HG03575 (cell line): ENCODE results near the gene MRPL46.
"Not testable (repeated sequence)": the region's sequence is repeated elsewhere in the genome, so short reads cannot be mapped to it uniquely, and the experiment has no call there.

Experiments used
- ATAC-seq: cut with Tn5 transposase; IDR thresholded peaks from one replicate; pipeline ENCODE4 v1.9.1; 2021; ENCODE audit not compliant: unreplicated experiment, insufficient number of reproducible peaks, low FRiP score; ENCODE audit errors: extremely low read depth

MRPL46 gene

DNA sequence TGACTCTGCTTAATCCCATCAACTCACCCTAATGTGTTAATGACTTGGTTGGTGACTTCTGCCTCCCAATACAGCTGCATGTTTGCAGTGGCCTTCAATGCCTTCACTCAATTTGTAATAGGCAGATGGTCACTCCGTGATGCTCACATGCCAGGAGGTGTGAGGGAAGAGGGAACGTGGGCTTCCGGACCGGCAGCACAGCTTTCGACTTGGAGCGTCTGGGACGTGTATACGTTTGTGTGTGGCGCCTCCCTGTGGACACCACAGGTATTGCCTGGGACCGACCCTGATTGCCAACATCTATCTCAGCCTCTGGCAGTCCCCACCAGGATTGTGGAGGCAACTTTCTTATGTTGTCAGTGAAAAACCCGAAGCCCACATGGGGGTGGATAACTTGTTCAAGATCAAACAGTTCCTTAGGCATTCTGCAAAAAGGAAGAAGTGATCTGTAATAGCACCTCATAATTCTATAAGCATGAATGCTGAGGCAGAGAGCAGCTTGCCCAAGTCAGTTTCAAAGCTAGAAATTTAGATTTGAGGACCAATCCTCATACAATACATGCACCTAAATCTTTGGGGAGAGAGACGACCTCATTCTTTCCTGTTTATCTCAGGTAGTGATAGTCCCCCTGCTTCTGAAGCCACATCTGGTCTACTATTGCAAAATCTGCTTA, 16.9 kb downstream of the MRPL46 start:
- ATAC-seq = no peak

- ATAC-seq = no peak
These were observed 17.6 kb downstream of the MRPL46 start for GRCh38 chr15:88449581-88449980.

DNA sequence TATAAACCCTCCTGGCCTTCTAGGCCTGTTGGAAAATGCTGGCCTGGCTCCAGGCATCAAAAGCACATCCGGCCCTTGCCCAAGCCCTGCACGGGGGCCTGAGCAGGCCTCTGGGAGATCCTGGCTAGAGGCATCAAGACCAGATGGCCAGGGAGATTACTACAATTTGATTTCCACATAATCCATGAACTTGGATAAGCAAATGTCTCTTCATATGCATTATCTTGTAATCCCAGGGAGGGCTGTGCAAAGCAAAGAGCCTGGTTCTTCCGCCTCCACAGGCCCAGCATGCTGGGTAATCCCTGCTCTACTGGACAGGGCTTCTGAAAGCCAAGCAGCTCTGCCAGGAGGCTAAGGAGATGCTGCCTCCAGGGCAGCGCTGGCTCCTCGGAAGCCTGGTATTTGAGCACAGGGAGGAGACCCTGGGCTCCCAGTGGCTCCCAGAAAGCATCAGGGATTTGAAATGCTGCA, 18.2 kb downstream of the MRPL46 start:
- ATAC-seq = no peak

DNA sequence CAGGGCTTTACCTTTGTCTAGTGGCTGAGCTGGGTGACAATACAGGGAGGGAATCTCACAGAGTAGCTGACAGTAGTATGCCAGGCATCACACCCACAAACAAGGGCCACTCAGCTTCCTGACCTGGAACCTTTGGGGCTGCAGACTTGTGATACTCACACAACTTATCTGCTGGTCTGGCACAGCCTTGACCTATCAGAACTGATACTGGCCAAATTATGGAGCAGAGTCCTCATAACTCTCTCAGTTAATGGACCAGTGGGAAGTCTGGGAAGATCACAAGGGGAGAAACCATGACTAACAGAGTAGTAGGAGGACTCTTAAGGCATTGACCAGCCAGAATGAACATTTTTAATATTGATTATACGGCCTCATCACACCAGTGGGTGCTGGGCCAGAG, 19.4 kb downstream of the MRPL46 start:
- no peak for ATAC-seq

GRCh38 chr15:88447206-88447605, 20.0 kb downstream of the MRPL46 start:
- no peak for ATAC-seq

GRCh38 chr15:88441076-88441730, 26.0 kb downstream of the MRPL46 start:
- ATAC-seq = no peak

GRCh38 chr15:88440021-88440420, 27.2 kb downstream of the MRPL46 start:
- no peak for ATAC-seq

DNA sequence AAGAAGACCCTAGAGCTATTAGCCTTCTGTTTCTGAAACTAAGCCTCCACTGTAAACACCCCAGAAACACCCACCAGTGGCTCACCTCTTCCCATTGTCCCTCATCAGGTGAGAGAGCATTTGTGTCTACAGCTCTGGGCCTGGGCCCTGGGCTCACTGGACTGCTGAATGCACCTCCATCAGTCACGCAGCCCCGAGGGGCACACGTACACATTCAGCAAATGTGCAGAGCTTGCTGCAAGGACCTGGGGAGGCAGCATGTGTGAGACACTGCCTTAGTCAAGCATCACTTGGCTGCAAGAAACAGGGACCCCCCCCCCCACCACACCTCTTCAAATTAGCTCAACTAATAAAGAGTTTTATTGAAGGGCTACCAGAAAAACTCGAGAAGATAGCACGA, 29.0 kb downstream of the MRPL46 start:
- ATAC-seq = no peak

- ATAC-seq = not testable (repeated sequence)
These were observed 33.1 kb downstream of the MRPL46 start for GRCh38 chr15:88434106-88434505.

DNA sequence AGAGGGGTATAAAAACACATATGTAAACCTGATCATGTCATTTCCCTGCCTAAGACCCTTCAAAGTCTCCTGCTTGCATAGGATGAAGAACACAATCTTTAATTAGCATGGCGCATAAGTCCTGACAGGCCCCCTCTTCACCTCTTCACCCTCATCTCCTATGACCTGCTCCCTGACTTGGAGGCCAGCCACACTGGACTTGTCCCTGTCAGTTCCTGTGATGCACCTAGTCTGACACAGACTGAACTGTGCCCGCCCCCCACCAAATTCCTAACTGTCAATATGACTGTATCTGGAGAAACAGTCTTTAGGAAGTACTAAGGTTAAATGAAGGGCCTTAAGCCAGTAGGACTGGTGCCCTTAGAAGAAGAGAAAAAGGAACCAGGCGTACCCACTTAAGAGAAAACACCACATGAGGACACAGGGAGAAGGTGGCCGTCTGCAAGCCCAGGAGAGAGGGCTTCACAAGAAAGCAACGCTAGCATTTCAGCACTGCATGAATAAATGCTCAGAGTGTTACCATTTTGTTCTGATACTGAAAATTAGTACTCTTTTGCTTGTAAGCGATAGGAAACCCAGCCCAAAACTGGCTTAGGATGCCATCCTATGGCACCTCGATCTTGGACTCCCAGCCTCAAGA, 34.0 kb downstream of the MRPL46 start:
- ATAC-seq = no peak

- no peak for ATAC-seq
These were observed 35.7 kb downstream of the MRPL46 start for GRCh38 chr15:88431441-88431840.

DNA sequence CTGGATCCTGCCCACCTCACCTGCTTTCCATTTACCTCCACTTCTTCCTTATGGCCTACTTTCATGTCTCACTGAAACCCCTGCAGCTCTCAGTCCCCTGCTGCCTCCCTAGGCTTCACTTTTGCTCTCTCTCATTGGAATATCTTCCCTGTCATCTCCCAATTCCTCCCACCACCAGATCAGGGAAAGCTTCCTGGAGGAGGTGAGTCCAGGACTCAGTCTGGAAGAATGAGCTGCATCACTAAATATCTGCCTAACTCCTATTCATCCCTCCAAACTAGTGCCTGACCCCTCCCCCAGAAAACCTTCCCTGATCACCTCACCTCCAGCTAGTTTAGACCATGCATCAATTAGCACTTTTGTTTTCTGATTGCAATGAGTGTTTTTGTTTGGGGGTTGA, 37.1 kb downstream of the MRPL46 start:
- no peak for ATAC-seq

- no peak for ATAC-seq
These were observed 38.2 kb downstream of the MRPL46 start for GRCh38 chr15:88428805-88429605.

- ATAC-seq = no peak
These were observed 39.1 kb downstream of the MRPL46 start for GRCh38 chr15:88428053-88428452.

- no peak for ATAC-seq
These were observed 40.9 kb downstream of the MRPL46 start for GRCh38 chr15:88426304-88426703.

GRCh38 chr15:88423331-88423730, 43.9 kb downstream of the MRPL46 start:
- ATAC-seq = no peak

DNA sequence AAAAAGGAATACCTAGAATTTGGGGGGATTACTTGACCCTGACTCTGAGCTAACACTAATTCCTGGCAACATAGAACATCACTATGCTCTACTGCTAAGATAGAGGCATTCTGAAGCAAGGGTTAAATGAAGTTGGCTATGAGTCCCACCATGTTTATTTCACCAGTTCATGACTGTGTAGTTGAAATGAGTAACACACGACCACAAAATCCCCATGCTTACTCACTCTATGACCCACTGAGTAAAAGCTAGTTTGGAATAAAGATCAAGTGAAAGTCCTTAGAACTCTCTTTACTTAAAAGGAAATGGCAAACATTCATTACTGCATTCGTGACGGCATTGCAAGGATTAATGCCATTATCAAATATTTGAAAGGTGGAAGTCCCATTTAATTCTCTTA, 47.4 kb downstream of the MRPL46 start:
- ATAC-seq = no peak
